H9 (cell line): ENCODE results near the gene ENGASE. TPM values are rescaled to one million over a fixed set of nuclear protein-coding genes. Genes with fewer than 3 reads are reported as not detected.

Source experiments
- DNase-seq: peaks from one replicate; pipeline ENCODE4 v3.0.0-alpha.2; 2017
- H2AFZ ChIP-seq: one replicate; pipeline ENCODE4 v1.6.1; 2013; ENCODE audit warnings: mild to moderate bottlenecking, low read length, control low read depth, moderate library complexity
- H2AK5ac ChIP-seq: 2 replicates; pipeline ENCODE4 v1.6.1; 2013; ENCODE audit warnings: low read length, control low read depth, mixed read lengths; ENCODE audit not compliant: insufficient read length
- H2BK120ac ChIP-seq: one replicate; pipeline ENCODE4 v1.6.1; 2013; ENCODE audit warnings: low read depth, mild to moderate bottlenecking, low read length, control low read depth, inconsistent platforms; ENCODE audit not compliant: poor library complexity, severe bottlenecking
- H2BK12ac ChIP-seq: 2 replicates; pipeline ENCODE4 v1.6.1; 2013; ENCODE audit warnings: low read length, control low read depth, mixed read lengths, low read depth; ENCODE audit not compliant: insufficient read length
- H2BK15ac ChIP-seq: 2 replicates; pipeline ENCODE4 v1.6.1; 2013; ENCODE audit warnings: low read depth, low read length, control low read depth
- H2BK20ac ChIP-seq: one replicate; pipeline ENCODE4 v1.6.1; 2013; ENCODE audit warnings: low read depth, mild to moderate bottlenecking, low read length, control low read depth, inconsistent platforms; ENCODE audit not compliant: poor library complexity, severe bottlenecking
- H2BK5ac ChIP-seq: 2 replicates; pipeline ENCODE4 v1.6.1; 2013; ENCODE audit warnings: low read length, control low read depth, mixed read lengths; ENCODE audit not compliant: insufficient read length
- H3K14ac ChIP-seq: 2 replicates; pipeline ENCODE4 v1.6.1; 2013; ENCODE audit warnings: low read length, control low read depth; ENCODE audit not compliant: insufficient read depth
- H3K18ac ChIP-seq: 2 replicates; pipeline ENCODE4 v1.6.1; 2013; ENCODE audit warnings: low read depth, mild to moderate bottlenecking, mixed read lengths, low read length, control low read depth; ENCODE audit not compliant: insufficient read length
- H3K23ac ChIP-seq: 2 replicates; pipeline ENCODE4 v1.6.1; 2013; ENCODE audit warnings: low read length, control low read depth, mixed read lengths, low read depth; ENCODE audit not compliant: insufficient read length
- H3K23me2 ChIP-seq: 2 replicates; pipeline ENCODE4 v1.6.1; 2013; ENCODE audit warnings: low read depth, mild to moderate bottlenecking, mixed read lengths, low read length, control low read depth; ENCODE audit not compliant: insufficient read length, poor library complexity, severe bottlenecking
- H3K27ac ChIP-seq: 2 replicates; pipeline ENCODE4 v1.5.1; 2013; ENCODE audit warnings: low read length, control low read depth, mixed read lengths, low read depth; ENCODE audit not compliant: insufficient read length
- H3K27me3 ChIP-seq: 2 replicates; pipeline ENCODE4 v1.6.1; 2013; ENCODE audit warnings: low read length, control low read depth, inconsistent platforms; ENCODE audit not compliant: insufficient read depth
- H3K4ac ChIP-seq: 2 replicates; pipeline ENCODE4 v1.6.1; 2013; ENCODE audit warnings: low read depth, mild to moderate bottlenecking, control low read depth, inconsistent platforms, low read length, moderate library complexity
- H3K4me1 ChIP-seq: 2 replicates; pipeline ENCODE4 v1.6.1; 2013; ENCODE audit warnings: low read length, control low read depth, inconsistent platforms; ENCODE audit not compliant: insufficient read depth
- H3K4me2 ChIP-seq: 2 replicates; pipeline ENCODE4 v1.6.1; 2013; ENCODE audit warnings: low read length, control low read depth, mixed read lengths; ENCODE audit not compliant: insufficient read length, insufficient read depth
- H3K56ac ChIP-seq: 2 replicates; pipeline ENCODE4 v1.6.1; 2013; ENCODE audit warnings: low read depth, mild to moderate bottlenecking, mixed read lengths, low read length, control low read depth; ENCODE audit not compliant: insufficient read length
- H3K79me1 ChIP-seq: 2 replicates; pipeline ENCODE4 v1.6.1; 2013; ENCODE audit warnings: low read depth, mild to moderate bottlenecking, moderate library complexity, low read length, control low read depth, inconsistent platforms; ENCODE audit not compliant: insufficient read depth, poor library complexity, severe bottlenecking
- H3K79me2 ChIP-seq: 2 replicates; pipeline ENCODE4 v1.6.1; 2013; ENCODE audit warnings: low read length, control low read depth, inconsistent platforms; ENCODE audit not compliant: insufficient read depth
- H3K9ac ChIP-seq: 2 replicates; pipeline ENCODE4 v1.6.1; 2013; ENCODE audit warnings: low read length, control low read depth, mixed read lengths; ENCODE audit not compliant: insufficient read length; ENCODE audit errors: extremely low read depth
- H3K9me3 ChIP-seq: one replicate; pipeline ENCODE4 v1.6.1; 2013; ENCODE audit warnings: low read depth, low read length, inconsistent platforms; ENCODE audit not compliant: control insufficient read depth
- H3T11ph ChIP-seq: one replicate; pipeline ENCODE4 v1.6.1; 2013; ENCODE audit warnings: mild to moderate bottlenecking, low read length, control low read depth, inconsistent platforms
- H4K20me1 ChIP-seq: one replicate; pipeline ENCODE4 v1.6.1; 2013; ENCODE audit not compliant: control insufficient read depth, insufficient read length, insufficient read depth
- H4K5ac ChIP-seq: 2 replicates; pipeline ENCODE4 v1.6.1; 2013; ENCODE audit warnings: low read depth, mild to moderate bottlenecking, mixed read lengths, low read length, control low read depth; ENCODE audit not compliant: insufficient read length
- H4K8ac ChIP-seq: replicated peaks from 2 replicates; pipeline ENCODE4 v1.6.1; 2013; ENCODE audit warnings: low read length, control low read depth, mixed read lengths, low read depth; ENCODE audit not compliant: insufficient read length
- H4K91ac ChIP-seq: 2 replicates; pipeline ENCODE4 v1.6.1; 2013; ENCODE audit warnings: low read depth, mild to moderate bottlenecking, moderate library complexity, mixed read lengths, low read length, control low read depth; ENCODE audit not compliant: insufficient read length
- H3K27ac Mint-ChIP-seq, 3 experiments: 2 replicates in 2 of 3; 3 replicates in 1 of 3; pipeline ENCODE4 v1.8.0; 2020 to 2021; ENCODE audit warnings: mixed read lengths in 3 of 3, mild to moderate bottlenecking in 1 of 3, moderate library complexity in 1 of 3
- H3K27me3 Mint-ChIP-seq: 2 replicates; pipeline ENCODE4 v1.8.0; 2021; ENCODE audit warnings: low read depth, mild to moderate bottlenecking, moderate library complexity, mixed read lengths
- H3K36me3 Mint-ChIP-seq, 3 experiments: 2 replicates in 2 of 3; 3 replicates in 1 of 3; pipeline ENCODE4 v1.8.0; 2020 to 2021; ENCODE audit warnings: low read depth in 3 of 3, mixed read lengths in 3 of 3; ENCODE audit not compliant: insufficient read depth in 1 of 3
- H3K4me1 Mint-ChIP-seq, 2 experiments: 2 replicates each; pipeline ENCODE4 v1.8.0; 2020; ENCODE audit warnings: mixed read lengths in 2 of 2
- H3K4me3 Mint-ChIP-seq, 2 experiments: 2 replicates in 1 of 2; 3 replicates in 1 of 2; pipeline ENCODE4 v1.8.0; 2020 to 2021; ENCODE audit warnings: mild to moderate bottlenecking in 2 of 2, mixed read lengths in 2 of 2, moderate library complexity in 1 of 2
- H3K9me3 Mint-ChIP-seq, 2 experiments: 2 replicates in 1 of 2; 3 replicates in 1 of 2; pipeline ENCODE4 v1.8.0; 2020; ENCODE audit warnings: mild to moderate bottlenecking in 2 of 2, mixed read lengths in 2 of 2, moderate library complexity in 1 of 2
- CTCF ChIP-seq: fragments of 200-600 bp; sonication (generic); conservative IDR thresholded peaks from 3 replicates; pipeline ENCODE4 v1.8.0; 2021; ENCODE audit warnings: antibody characterized with exemption, mild to moderate bottlenecking
- WGBS: extraction: QIAGEN DNeasy Blood & Tissue Kit; methylation state at CpG from one replicate; pipeline ENCODE4 v1.1.7; 2013; ENCODE audit warnings: missing lambda C conversion rate, low lambda C conversion rate, mixed read lengths; ENCODE audit not compliant: insufficient read length; ENCODE audit errors: extremely low coverage; 5-methylcytosine and 5-hydroxymethylcytosine counted together
- total RNA-seq: library from RNA; stranded (reverse); gene quantifications from 2 replicates; pipeline ENCODE4 v1.2.1, GENCODE V29; 2021

The ENGASE gene
- total RNA-seq, 1 experiment from 2014 or later, result 20.6 TPM

GRCh38 chr17:79129523-79129922, 54.9 kb downstream of the ENGASE start:
- Histone ChIP-seq H3K9ac (no peak overlapping the region), H3K27me3 (no peaks in the 10 kb centered on the region), H2BK12ac (no peak overlapping the region), H2BK15ac (no peak overlapping the region), H2BK20ac (no peak overlapping the region), H3K23me2 (no peaks in the 10 kb centered on the region), H2AFZ (no peak overlapping the region), H3K9me3 (no peaks in the 10 kb centered on the region), H3K4ac (no peak overlapping the region), H2BK120ac (no peak overlapping the region), H3T11ph (no peak overlapping the region), H4K5ac (no peak overlapping the region), H3K79me2 (no peaks in the 10 kb centered on the region), H2BK5ac (no peak overlapping the region), H3K18ac (no peak overlapping the region), H4K91ac (no peak overlapping the region), H3K23ac (no peak overlapping the region), H3K4me1 (no peaks in the 10 kb centered on the region), H3K14ac (no peak overlapping the region), H4K20me1 (no peaks in the 10 kb centered on the region), H3K27ac (no peak overlapping the region), H2AK5ac (no peak overlapping the region), H3K56ac (no peak overlapping the region), H4K8ac (no peak overlapping the region), H3K79me1 (no peaks in the 10 kb centered on the region), H3K4me2 (no peak overlapping the region)
- DNase-seq, result no peak
- Mint-ChIP-seq H3K9me3 (no peaks in the 10 kb centered on the region), H3K36me3 (peaks cover 0 to 2% (median 0%) of the 10 kb centered on the region in 3 experiments; a peak in 1 of 7 replicates), H3K4me3 (no peak overlapping the region), H3K27ac (no peak overlapping the region), H3K27me3 (peaks cover 10% of the 10 kb centered on the region), H3K4me1 (no peaks in the 10 kb centered on the region; a peak in 1 of 4 replicates)
- no peak for TF ChIP-seq CTCF
- no CpG with 5 or more reads among the region's 4 CpGs for WGBS
